Uterus (tissue), 2 donors: Measurements from ENCODE around the gene NHLRC4.

Experiments used
- POLR2A ChIP-seq, 2 donors: fragments of 450-650 bp; IDR thresholded peaks; one replicate each; pipeline ENCODE4 v1.6.1; 2016; ENCODE audit warnings: antibody characterized with exemption in 2 of 2, mild to moderate bottlenecking in 1 of 2, moderate library complexity in 1 of 2
- TF ChIP-seq, protein P1 (sequence below), 4 experiments: fragments of 200-600 bp in 2 of 4; fragments of 450-650 bp in 2 of 4; sonication (generic) in 2 of 4; IDR thresholded peaks; one replicate each; pipeline ENCODE4 v1.5.1; 2016 to 2019; ENCODE audit warnings: antibody characterized with exemption in 4 of 4, mild to moderate bottlenecking in 2 of 4, moderate library complexity in 1 of 4

DNA sequence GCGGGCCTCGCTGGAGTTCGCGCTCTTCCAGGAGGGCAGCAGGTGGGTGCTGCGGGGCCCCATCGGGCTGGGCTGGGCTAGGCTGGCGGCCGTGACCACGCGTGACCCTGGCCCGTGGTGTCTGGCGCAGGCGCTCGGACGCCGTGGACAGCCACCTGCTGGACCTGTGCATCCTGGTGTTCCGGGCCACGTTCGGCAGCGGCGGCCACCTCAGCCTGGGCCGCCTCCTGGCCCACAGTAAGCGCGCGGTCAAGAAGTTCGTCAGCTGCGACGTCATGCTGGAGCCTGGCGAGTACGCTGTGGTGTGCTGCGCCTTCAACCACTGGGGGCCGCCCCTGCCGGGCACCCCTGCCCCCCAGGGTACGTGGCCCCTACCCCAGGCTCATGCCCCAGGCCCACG, 14.6 kb upstream of the NHLRC4 start:
- TF ChIP-seq, protein P1, sequence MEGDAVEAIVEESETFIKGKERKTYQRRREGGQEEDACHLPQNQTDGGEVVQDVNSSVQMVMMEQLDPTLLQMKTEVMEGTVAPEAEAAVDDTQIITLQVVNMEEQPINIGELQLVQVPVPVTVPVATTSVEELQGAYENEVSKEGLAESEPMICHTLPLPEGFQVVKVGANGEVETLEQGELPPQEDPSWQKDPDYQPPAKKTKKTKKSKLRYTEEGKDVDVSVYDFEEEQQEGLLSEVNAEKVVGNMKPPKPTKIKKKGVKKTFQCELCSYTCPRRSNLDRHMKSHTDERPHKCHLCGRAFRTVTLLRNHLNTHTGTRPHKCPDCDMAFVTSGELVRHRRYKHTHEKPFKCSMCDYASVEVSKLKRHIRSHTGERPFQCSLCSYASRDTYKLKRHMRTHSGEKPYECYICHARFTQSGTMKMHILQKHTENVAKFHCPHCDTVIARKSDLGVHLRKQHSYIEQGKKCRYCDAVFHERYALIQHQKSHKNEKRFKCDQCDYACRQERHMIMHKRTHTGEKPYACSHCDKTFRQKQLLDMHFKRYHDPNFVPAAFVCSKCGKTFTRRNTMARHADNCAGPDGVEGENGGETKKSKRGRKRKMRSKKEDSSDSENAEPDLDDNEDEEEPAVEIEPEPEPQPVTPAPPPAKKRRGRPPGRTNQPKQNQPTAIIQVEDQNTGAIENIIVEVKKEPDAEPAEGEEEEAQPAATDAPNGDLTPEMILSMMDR (IDR thresholded peaks at IDR 0.05), result no peak
- TF ChIP-seq POLR2A (IDR thresholded peaks at IDR 0.05), result no peak
